Thymus (tissue), 11 donors: Measurements from ENCODE around the gene BRAT1. TPM values are rescaled to one million over a fixed set of nuclear protein-coding genes. Genes with fewer than 3 reads are reported as not detected.

ENCODE experiments used
- DNase-seq, 9 donors: peaks; one replicate each; pipeline ENCODE4 v3.0.0-alpha.2; 2013; ENCODE audit warnings: low spot score in 9 of 9, low read depth in 6 of 9, missing footprints in 1 of 9
- H3K27ac ChIP-seq, 2 donors: one replicate each; pipeline ENCODE4 v1.5.1; 2013; ENCODE audit warnings: control low read depth in 1 of 2, low read depth in 1 of 2, low read length in 1 of 2, mild to moderate bottlenecking in 1 of 2, moderate library complexity in 1 of 2
- H3K27me3 ChIP-seq, 2 donors: one replicate each; pipeline ENCODE4 v1.5.1; 2013; ENCODE audit warnings: low read length in 1 of 2; ENCODE audit not compliant: control insufficient read depth in 2 of 2, insufficient read depth in 1 of 2
- H3K36me3 ChIP-seq, 2 donors: one replicate each; pipeline ENCODE4 v1.5.1; 2013; ENCODE audit warnings: low read length in 1 of 2, mild to moderate bottlenecking in 1 of 2, moderate library complexity in 1 of 2; ENCODE audit not compliant: control insufficient read depth in 2 of 2, insufficient read depth in 2 of 2
- H3K4me1 ChIP-seq, 2 donors: one replicate each; pipeline ENCODE4 v1.5.1; 2013; ENCODE audit warnings: low read length in 2 of 2; ENCODE audit not compliant: control insufficient read depth in 2 of 2, insufficient read depth in 2 of 2
- H3K4me3 ChIP-seq, 2 donors: one replicate each; pipeline ENCODE4 v1.5.1; 2013; ENCODE audit warnings: low read length in 2 of 2, control low read depth in 1 of 2, mild to moderate bottlenecking in 1 of 2
- H3K9me3 ChIP-seq, 2 donors: one replicate each; pipeline ENCODE4 v1.5.1; 2013; ENCODE audit warnings: low read length in 1 of 2, mild to moderate bottlenecking in 1 of 2; ENCODE audit not compliant: control insufficient read depth in 2 of 2, insufficient read depth in 1 of 2
- WGBS: extraction: QIAGEN DNeasy Blood & Tissue Kit; methylation state at CpG from one replicate; pipeline ENCODE4 v1.1.7; 2013; 5-methylcytosine and 5-hydroxymethylcytosine counted together
- polyA plus RNA-seq: library from polyadenylated mRNA; stranded (reverse); fragments of 200-250 nt; gene quantifications from one replicate; pipeline ENCODE4 v1.2.3, GENCODE V29; 2013
- total RNA-seq: library from RNA; stranded (reverse); fragments of 120-200 nt; gene quantifications from one replicate; pipeline ENCODE4 v1.2.4, GENCODE V29; 2013
- donor health status: healthy.

BRAT1 gene
- total and polyA plus RNA-seq, 2 donors, result 19.9 to 40.8 TPM

DNA sequence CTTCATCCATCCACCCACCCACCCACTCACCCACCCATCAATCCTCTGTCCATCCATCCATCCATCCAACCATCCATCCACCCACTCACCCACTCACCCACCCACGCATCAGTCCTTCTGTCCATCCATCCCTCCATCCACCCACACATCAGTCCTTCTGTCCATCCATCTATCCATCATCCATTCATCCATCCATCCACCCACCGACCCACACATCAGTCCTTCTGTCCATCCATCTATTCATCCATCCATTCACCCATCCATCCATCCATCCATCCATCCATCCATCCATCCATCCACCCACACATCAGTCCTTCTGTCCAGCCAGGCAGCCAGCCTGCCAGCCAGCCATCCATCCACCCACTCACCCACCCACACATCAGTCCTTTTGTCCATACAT is 63.3 kb downstream of the BRAT1 start:
- peaks cover 0 to 2% of the 10 kb centered on the region in 2 donors for H3K27me3 ChIP-seq
- H3K4me1 ChIP-seq, result peaks cover 0 to 12% of the 10 kb centered on the region in 2 donors
- WGBS, result 91% methylated on average over 2 of the region's 2 CpGs

DNA sequence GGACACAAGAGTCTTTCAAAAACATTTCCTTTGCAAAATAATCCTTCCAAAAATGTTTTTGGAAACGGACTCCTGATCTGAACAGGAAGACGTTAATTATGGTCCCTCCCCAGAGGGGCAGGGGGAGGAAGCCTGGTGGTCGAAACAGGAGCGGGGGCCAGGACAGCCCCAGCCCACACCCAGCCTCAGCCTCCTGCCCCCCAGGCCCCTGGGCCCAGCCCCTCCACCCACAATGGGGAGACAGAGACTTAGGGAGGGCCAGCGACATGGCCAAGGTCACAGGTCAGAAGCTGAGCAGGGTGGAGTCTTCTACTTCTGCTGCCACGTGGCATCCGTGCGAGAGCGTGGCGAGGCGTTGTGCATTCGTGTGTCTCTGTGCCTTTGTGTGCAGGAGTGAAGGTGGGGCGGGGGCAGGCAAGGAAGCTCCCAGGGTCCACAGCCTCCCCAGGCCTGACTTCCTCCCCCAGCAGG is 65.1 kb downstream of the BRAT1 start:
- no peaks in the 10 kb centered on the region for H3K9me3 ChIP-seq
- H3K4me1 ChIP-seq, result peaks cover 0 to 12% of the 10 kb centered on the region in 2 donors
- no peak overlapping the region for H3K4me3 ChIP-seq
- 90% methylated on average over 13 of the region's 13 CpGs for WGBS
- DNase-seq, result no peak
- H3K27me3 ChIP-seq, result peaks cover 0 to 2% of the 10 kb centered on the region in 2 donors
- no peak overlapping the region for H3K27ac ChIP-seq
- H3K36me3 ChIP-seq, result no peaks in the 10 kb centered on the region

More for the DNA sequence above, 63.3 kb downstream of the BRAT1 start:
- no peaks in the 10 kb centered on the region for H3K36me3 ChIP-seq
- DNase-seq, result no peak
- H3K4me3 ChIP-seq, result no peak overlapping the region
- H3K27ac ChIP-seq, result no peak overlapping the region
- H3K9me3 ChIP-seq, result no peaks in the 10 kb centered on the region

DNA sequence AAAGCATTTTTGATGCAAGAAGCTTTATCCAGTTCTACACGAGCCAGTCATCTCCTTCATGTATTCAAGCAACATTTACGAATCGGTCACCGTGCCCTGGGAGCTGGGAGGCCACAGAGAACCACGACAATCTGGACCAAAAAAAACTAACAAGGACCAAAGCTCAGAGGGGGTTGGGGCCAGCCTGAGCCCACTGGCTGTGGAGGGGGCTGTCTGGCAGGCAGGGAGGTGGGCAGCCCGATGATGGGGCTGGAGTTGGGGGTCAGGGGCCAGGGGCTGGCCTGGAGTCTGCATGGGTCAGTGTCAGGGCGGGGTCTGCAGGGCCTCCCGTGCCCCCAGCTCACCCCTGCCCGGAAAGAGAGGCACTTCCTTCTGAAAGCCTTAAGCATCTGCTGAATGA is 66.6 kb downstream of the BRAT1 start:
- WGBS, result 58% methylated on average over 9 of the region's 9 CpGs
- no peak overlapping the region for H3K27ac ChIP-seq
- H3K27me3 ChIP-seq, result peaks cover 0 to 2% of the 10 kb centered on the region in 2 donors

DNA sequence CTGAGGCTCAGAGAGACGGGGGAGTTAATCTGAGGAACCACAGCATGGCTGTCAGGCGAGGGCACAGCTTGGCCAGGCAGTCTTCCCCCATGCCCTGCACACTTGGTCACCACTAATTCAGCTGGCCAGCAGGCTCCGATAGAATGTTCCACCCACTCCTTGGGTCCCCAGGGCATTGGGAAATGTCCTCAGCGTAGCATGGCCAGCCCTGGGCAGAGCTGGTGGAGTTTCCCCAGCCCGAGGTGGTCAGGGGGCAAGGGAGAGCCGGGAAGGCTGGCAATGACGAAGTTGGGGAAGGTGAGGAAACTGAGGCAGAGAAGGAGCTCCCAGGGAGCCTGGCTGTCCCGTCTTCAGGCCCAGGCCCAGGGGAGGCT is 67.1 kb downstream of the BRAT1 start:
- Histone ChIP-seq H3K36me3 (no peaks in the 10 kb centered on the region), H3K27me3 (peaks cover 0 to 2% of the 10 kb centered on the region in 2 donors), H3K4me1 (peaks cover 0 to 9% of the 10 kb centered on the region in 2 donors), H3K4me3 (no peak overlapping the region), H3K27ac (no peak overlapping the region), H3K9me3 (peaks cover 0 to 3% of the 10 kb centered on the region in 2 donors)
- WGBS, result 91% methylated on average over 8 of the region's 8 CpGs
- DNase-seq, result no peak

More for the DNA sequence above, 66.6 kb downstream of the BRAT1 start:
- no peak for DNase-seq
- Histone ChIP-seq H3K4me1 (peaks cover 0 to 9% of the 10 kb centered on the region in 2 donors), H3K4me3 (no peak overlapping the region), H3K9me3 (no peaks in the 10 kb centered on the region), H3K36me3 (no peaks in the 10 kb centered on the region)

Other genes with a start within 250 kb of the BRAT1 start
- gene SNX8, start 241.1 kb downstream of the BRAT1 start, total RNA-seq, result 10.4 TPM
- 25.9 TPM for gene SNX8, start 241.1 kb downstream of the BRAT1 start, polyA plus RNA-seq
- 115 TPM for gene EIF3B, start 200.7 kb downstream of the BRAT1 start, total RNA-seq
- 86.0 TPM for gene EIF3B, start 200.7 kb downstream of the BRAT1 start, polyA plus RNA-seq
- 5.8 TPM for gene CHST12, start 151.9 kb downstream of the BRAT1 start, total RNA-seq
- gene CHST12, start 151.9 kb downstream of the BRAT1 start, polyA plus RNA-seq, result 8.9 TPM
- gene GRIFIN, start 79.1 kb downstream of the BRAT1 start, total RNA-seq, result not detected
- not detected for gene GRIFIN, start 79.1 kb downstream of the BRAT1 start, polyA plus RNA-seq
- 10.1 TPM for gene LFNG, start 35.8 kb downstream of the BRAT1 start, total RNA-seq
- 13.6 TPM for gene LFNG, start 35.8 kb downstream of the BRAT1 start, polyA plus RNA-seq
- 4.2 TPM for gene IQCE, start 3.5 kb upstream of the BRAT1 start, total RNA-seq
- 3.8 TPM for gene IQCE, start 3.5 kb upstream of the BRAT1 start, polyA plus RNA-seq
- gene TTYH3, start 76.5 kb upstream of the BRAT1 start, total RNA-seq, result 4.4 TPM
- 20.4 TPM for gene TTYH3, start 76.5 kb upstream of the BRAT1 start, polyA plus RNA-seq
- gene AMZ1, start 132.7 kb upstream of the BRAT1 start, total RNA-seq, result 0.05 TPM
- 0.07 TPM for gene AMZ1, start 132.7 kb upstream of the BRAT1 start, polyA plus RNA-seq